Measurements from ENCODE around the gene MANSC4.

DNA sequence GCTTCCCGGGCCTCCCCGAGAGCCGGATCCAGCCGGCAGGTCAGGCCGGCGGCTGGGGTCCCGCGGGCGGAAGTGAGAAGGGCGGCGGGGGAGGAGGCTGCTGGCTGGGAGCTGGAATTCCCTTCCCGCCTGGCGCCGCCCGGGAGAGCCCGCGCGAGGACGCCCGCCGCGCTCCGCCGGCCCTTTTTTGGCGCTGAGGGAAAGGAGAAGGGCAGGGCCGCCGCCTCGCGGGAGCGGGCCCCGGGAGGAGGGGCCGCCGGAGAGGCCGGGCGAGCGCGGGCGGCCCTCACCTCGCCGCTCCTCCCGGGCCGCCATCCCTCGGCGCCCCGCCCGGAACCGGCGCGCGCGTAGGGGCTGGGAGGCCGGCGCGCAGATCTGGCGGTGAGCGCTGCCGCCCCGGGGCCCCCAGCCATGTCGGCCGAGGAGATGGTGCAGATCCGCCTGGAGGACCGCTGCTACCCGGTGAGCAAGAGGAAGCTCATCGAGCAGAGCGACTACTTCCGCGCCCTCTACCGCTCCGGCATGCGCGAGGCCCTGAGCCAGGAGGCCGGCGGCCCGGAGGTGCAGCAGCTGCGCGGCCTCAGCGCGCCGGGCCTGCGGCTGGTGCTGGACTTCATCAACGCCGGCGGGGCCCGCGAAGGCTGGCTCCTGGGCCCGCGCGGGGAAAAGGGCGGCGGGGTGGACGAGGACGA lies at the start of gene MANSC4, which contains the start of gene KLHL42:
- TF ChIP-seq EZH2 (IDR thresholded peaks at IDR 0.05; ENCODE audit: insufficient read depth, poor library complexity, severe bottlenecking), result no peak
- no peak for TF ChIP-seq EZH2phosphoT487 (IDR thresholded peaks at IDR 0.05; ENCODE audit: insufficient read depth, low read depth)

Measured in GM23248 (cell line).